ENCODE data around the gene UHRF2.

GRCh38 chr9:6399071-6399470 lies 13.9 kb upstream of the UHRF2 start:
- TF ChIP-seq, protein P1, sequence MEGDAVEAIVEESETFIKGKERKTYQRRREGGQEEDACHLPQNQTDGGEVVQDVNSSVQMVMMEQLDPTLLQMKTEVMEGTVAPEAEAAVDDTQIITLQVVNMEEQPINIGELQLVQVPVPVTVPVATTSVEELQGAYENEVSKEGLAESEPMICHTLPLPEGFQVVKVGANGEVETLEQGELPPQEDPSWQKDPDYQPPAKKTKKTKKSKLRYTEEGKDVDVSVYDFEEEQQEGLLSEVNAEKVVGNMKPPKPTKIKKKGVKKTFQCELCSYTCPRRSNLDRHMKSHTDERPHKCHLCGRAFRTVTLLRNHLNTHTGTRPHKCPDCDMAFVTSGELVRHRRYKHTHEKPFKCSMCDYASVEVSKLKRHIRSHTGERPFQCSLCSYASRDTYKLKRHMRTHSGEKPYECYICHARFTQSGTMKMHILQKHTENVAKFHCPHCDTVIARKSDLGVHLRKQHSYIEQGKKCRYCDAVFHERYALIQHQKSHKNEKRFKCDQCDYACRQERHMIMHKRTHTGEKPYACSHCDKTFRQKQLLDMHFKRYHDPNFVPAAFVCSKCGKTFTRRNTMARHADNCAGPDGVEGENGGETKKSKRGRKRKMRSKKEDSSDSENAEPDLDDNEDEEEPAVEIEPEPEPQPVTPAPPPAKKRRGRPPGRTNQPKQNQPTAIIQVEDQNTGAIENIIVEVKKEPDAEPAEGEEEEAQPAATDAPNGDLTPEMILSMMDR (IDR thresholded peaks at IDR 0.05), result no peak
- TF ChIP-seq ZFX (IDR thresholded peaks at IDR 0.05; ENCODE audit: borderline replicate concordance), result no peak
